H1 (cell line): Measurements from ENCODE around the gene TBC1D22A. TPM values are rescaled to one million over a fixed set of nuclear protein-coding genes. Genes with fewer than 3 reads are reported as not detected.

Experiments used
- HDAC2 ChIP-seq, 2 experiments: fragments of 300-600 bp in 1 of 2; sonication (generic) in 1 of 2; IDR thresholded peaks; 2 replicates each; pipeline ENCODE4 v1.6.1; 2011 to 2012; ENCODE audit warnings: low read depth in 2 of 2, low read length in 2 of 2, mild to moderate bottlenecking in 2 of 2, moderate library complexity in 2 of 2, borderline replicate concordance in 1 of 2, inconsistent platforms in 1 of 2
- HDAC6 ChIP-seq: IDR thresholded peaks from one replicate; pipeline ENCODE4 v1.7.1; 2012; ENCODE audit warnings: low read depth, mild to moderate bottlenecking, inconsistent platforms, low read length, moderate library complexity
- RFX5 ChIP-seq: IDR thresholded peaks from 2 replicates; pipeline ENCODE4 v1.6.1; 2011; ENCODE audit warnings: low read depth, low read length, improper control_type of control experiment, borderline replicate concordance
- RNF2 ChIP-seq: fragments of 200-900, 300-1000 bp; sonication (generic); IDR thresholded peaks from 2 replicates; pipeline ENCODE4 v1.7.1; 2016; ENCODE audit warnings: borderline replicate concordance, low read depth, mild to moderate bottlenecking, antibody characterized with exemption, low read length; ENCODE audit not compliant: poor library complexity, severe bottlenecking; ENCODE audit errors: missing control alignments
- RXRA ChIP-seq: IDR thresholded peaks from 2 replicates; pipeline ENCODE4 v1.6.1; 2011; ENCODE audit warnings: low read depth, mild to moderate bottlenecking, low read length, moderate library complexity; ENCODE audit not compliant: insufficient read depth
- SAP30 ChIP-seq: fragments of 300-600 bp; sonication (generic); IDR thresholded peaks from 2 replicates; pipeline ENCODE4 v1.7.1; 2012; ENCODE audit warnings: low read length, moderate library complexity, mild to moderate bottlenecking, inconsistent platforms; ENCODE audit not compliant: insufficient read depth, insufficient replicate concordance
- TAF1 ChIP-seq: IDR thresholded peaks from 2 replicates; pipeline ENCODE4 v1.6.1; 2011; ENCODE audit warnings: mild to moderate bottlenecking, low read depth, low read length
- TAF7 ChIP-seq: optimal IDR thresholded peaks from 2 replicates; pipeline ENCODE3; 2011; ENCODE audit warnings: low read depth, mild to moderate bottlenecking, inconsistent platforms, low read length, moderate library complexity, borderline replicate concordance
- polyA plus RNA-seq, 7 experiments: library from polyadenylated mRNA; depleted of rRNA in 3 of 7; stranded (reverse) in 5 of 7; unstranded in 2 of 7; fragments of >200 nt in 5 of 7; fragments of 200-250 nt in 2 of 7; gene quantifications; 1 replicate in 5 of 7; 2 replicates in 1 of 7; 4 replicates in 1 of 7; pipeline versions ENCODE4 v1.2.1 to v1.2.3, GENCODE V29; 2011 to 2013; ENCODE audit warnings: missing spikeins in 2 of 7, mixed read lengths in 2 of 7
- total RNA-seq: library from RNA; stranded (reverse); fragmentation: NEBNext Ultra II Directional; extraction: Animal tissue kit (Norgen Biotek cat#: 25700); gene quantifications from 2 replicates; pipeline ENCODE4 v1.2.1, GENCODE V29; 2021
- TF ChIP-seq, protein P1 (sequence below): IDR thresholded peaks from 2 replicates; pipeline ENCODE4 v1.6.1; 2012; ENCODE audit warnings: inconsistent platforms

The TBC1D22A gene
- total and polyA plus RNA-seq, 2 of the 8 experiments (the other 6 are each of a cell fraction or from before 2014, with no cell fraction given), result 11.9 to 18.4 TPM

DNA sequence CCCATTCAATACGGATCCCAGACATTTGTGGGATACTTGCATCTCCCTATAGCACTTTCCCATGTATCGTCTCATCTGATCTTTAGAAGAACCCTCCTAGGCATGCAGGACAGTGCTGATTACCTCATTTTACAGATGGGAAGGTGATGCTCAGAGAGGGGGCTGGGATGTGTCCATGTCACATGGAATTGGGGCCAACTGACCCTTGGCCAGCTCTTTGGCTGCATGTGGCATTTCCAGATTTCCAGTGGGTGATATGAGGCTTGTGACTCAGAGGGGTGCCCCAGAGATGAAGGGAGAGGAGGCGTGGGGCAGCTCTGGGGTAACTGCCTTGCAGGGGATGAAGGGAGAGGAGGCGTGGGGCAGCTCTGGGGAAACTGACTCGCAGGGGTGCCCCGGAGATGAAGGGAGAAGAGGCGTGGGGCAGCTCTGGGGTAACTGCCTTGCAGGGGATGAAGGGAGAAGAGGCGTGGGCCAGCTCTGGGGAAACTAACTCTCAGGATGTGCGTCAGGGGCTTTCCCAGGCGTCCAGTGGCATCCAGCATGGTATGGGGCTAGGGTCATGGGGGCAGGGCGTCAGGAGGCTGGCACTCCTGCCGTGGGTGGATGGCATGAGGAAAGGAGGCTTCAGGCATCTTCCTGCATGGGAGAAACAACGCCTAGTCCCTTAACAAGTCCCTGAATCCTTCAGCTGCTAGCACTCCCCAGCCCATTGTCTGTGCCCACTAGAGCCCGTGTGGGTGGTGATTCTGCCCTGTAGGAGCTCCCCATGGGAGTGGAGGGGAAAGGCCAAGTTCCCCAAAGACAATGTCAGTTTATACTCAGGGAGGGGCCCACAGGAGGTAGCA lies 12.5 kb upstream of the TBC1D22A start (continued):
- TF ChIP-seq, protein P1, sequence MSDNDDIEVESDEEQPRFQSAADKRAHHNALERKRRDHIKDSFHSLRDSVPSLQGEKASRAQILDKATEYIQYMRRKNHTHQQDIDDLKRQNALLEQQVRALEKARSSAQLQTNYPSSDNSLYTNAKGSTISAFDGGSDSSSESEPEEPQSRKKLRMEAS, result no peak
- no peak for TF ChIP-seq TAF1
- no peak for TF ChIP-seq TAF7
- no peak for TF ChIP-seq RFX5
- no peak for TF ChIP-seq HDAC2 (IDR thresholded peaks at IDR 0.05; ENCODE audit: borderline replicate concordance in 1 of 2, low read depth in 2 of 2, low read length in 2 of 2)
- no peak for TF ChIP-seq SAP30
- TF ChIP-seq RNF2, result no peak
- TF ChIP-seq RXRA, result no peak
- no peak for TF ChIP-seq HDAC6
